Activated CD4-positive, alpha-beta T cell treated with anti-CD3 and anti-CD28 coated beads, Interleukin-2, amount 10 ng/mL, durations not matched to agents 24 days and 14 days (primary cell): ENCODE results near the gene C5orf46. TPM values are rescaled to one million over a fixed set of nuclear protein-coding genes. Genes with fewer than 3 reads are reported as not detected.

ENCODE experiments used
- total RNA-seq: library from RNA; stranded (reverse); gene quantifications from 2 replicates; pipeline ENCODE4 v1.2.3, GENCODE V29; 2022

C5orf46 gene
- total RNA-seq, 1 donor from 2014 or later, result not detected

Other genes with a start within 250 kb of the C5orf46 start
- gene JAKMIP2, start 123.8 kb downstream of the C5orf46 start, total RNA-seq, result 1.2 and 1.6 TPM in 2 replicates
- gene SPINK1, start 74.9 kb downstream of the C5orf46 start, total RNA-seq, result not detected in 2 replicates
- not detected in 2 replicates for gene SCGB3A2, start 27.8 kb downstream of the C5orf46 start, total RNA-seq
- gene SPINK5, start 157.4 kb upstream of the C5orf46 start, total RNA-seq, result not detected in 2 replicates